Measurements from ENCODE around the gene ARHGAP4.

Gene ARHGAP4

GRCh38 chrX:153865321-153865580, 60.8 kb downstream of the ARHGAP4 start:
- no peak overlapping the region for H3K4me3 ChIP-seq (ENCODE audit: control insufficient read depth, low read depth, low read length)

GRCh38 chrX:153864561-153865320, 61.3 kb downstream of the ARHGAP4 start:
- no peak overlapping the region for H3K4me3 ChIP-seq (ENCODE audit: control insufficient read depth, low read depth, low read length)
- TF ChIP-seq CTCF (IDR thresholded peaks at IDR 0.05; ENCODE audit: control insufficient read depth, insufficient read depth, low read depth, low read length, missing control alignments): no peak
- DNase-seq (ENCODE audit: low read depth): no peak

More at GRCh38 chrX:153865321-153865580, 60.8 kb downstream of the ARHGAP4 start:
- TF ChIP-seq CTCF (IDR thresholded peaks at IDR 0.05; ENCODE audit: control insufficient read depth, insufficient read depth, low read depth, low read length, missing control alignments): no peak
- DNase-seq (ENCODE audit: low read depth): no peak

- no peak for DNase-seq (ENCODE audit: low read depth)
- no peak overlapping the region for H3K4me3 ChIP-seq (ENCODE audit: control insufficient read depth, low read depth, low read length)
- no peak for TF ChIP-seq CTCF (IDR thresholded peaks at IDR 0.05; ENCODE audit: control insufficient read depth, insufficient read depth, low read depth, low read length, missing control alignments)
Observed at GRCh38 chrX:153864101-153864500, 62.0 kb downstream of the ARHGAP4 start.

GRCh38 chrX:153863251-153863991, 62.6 kb downstream of the ARHGAP4 start:
- no peak for TF ChIP-seq CTCF (IDR thresholded peaks at IDR 0.05; ENCODE audit: control insufficient read depth, insufficient read depth, low read depth, low read length, missing control alignments)
- no peak overlapping the region for H3K4me3 ChIP-seq (ENCODE audit: control insufficient read depth, low read depth, low read length)
- DNase-seq (ENCODE audit: low read depth): no peak

- DNase-seq (ENCODE audit: low read depth): no peak
- no peak for TF ChIP-seq CTCF (IDR thresholded peaks at IDR 0.05; ENCODE audit: control insufficient read depth, insufficient read depth, low read depth, low read length, missing control alignments)
Observed at GRCh38 chrX:153862369-153863250, 63.5 kb downstream of the ARHGAP4 start.

GRCh38 chrX:153861733-153862310, 64.2 kb downstream of the ARHGAP4 start:
- no peak for DNase-seq (ENCODE audit: low read depth)
- TF ChIP-seq CTCF (IDR thresholded peaks at IDR 0.05; ENCODE audit: control insufficient read depth, insufficient read depth, low read depth, low read length, missing control alignments): no peak
- H3K4me3 ChIP-seq (ENCODE audit: control insufficient read depth, low read depth, low read length): no peak overlapping the region

More at GRCh38 chrX:153862369-153863250, 63.5 kb downstream of the ARHGAP4 start:
- H3K4me3 ChIP-seq (ENCODE audit: control insufficient read depth, low read depth, low read length): no peak overlapping the region

Data from AG09309 (cell line).